Colonic mucosa (tissue), 4 donors: ENCODE measurements around the gene MMP20. TPM values are rescaled to one million over a fixed set of nuclear protein-coding genes. Genes with fewer than 3 reads are reported as not detected.

Source experiments
- DNase-seq: peaks from one replicate; pipeline ENCODE4 v3.0.0-alpha.2; 2020
- H3K27ac ChIP-seq: fragments of 200-600 bp; one replicate; pipeline ENCODE4 v1.8.0; 2021
- H3K27me3 ChIP-seq: fragments of 200-600 bp; one replicate; pipeline ENCODE4 v1.8.0; 2021
- H3K36me3 ChIP-seq: fragments of 200-600 bp; one replicate; pipeline ENCODE4 v1.8.0; 2021
- H3K4me1 ChIP-seq: fragments of 200-600 bp; one replicate; pipeline ENCODE4 v1.8.0; 2021; ENCODE audit warnings: mild to moderate bottlenecking
- H3K4me3 ChIP-seq: fragments of 200-600 bp; one replicate; pipeline ENCODE4 v1.8.0; 2021
- H3K9ac ChIP-seq, 2 donors: one replicate each; pipeline ENCODE4 v1.7.0; 2013; ENCODE audit warnings: control low read depth in 2 of 2, low read depth in 2 of 2, low read length in 2 of 2
- H3K9me3 ChIP-seq: fragments of 200-600 bp; one replicate; pipeline ENCODE4 v1.8.0; 2021
- intact Hi-C: fragments of 100-400 bp; cut with DNase I; formaldehyde crosslinking; loops from one replicate; pipeline ENCODE4 v1.14.1; 2022
- total RNA-seq, 2 donors: library from RNA; stranded (reverse); fragmentation: NEBNext Ultra II Directional in 1 of 2; extraction: Animal tissue kit (Norgen Biotek cat#: 25700) in 1 of 2; gene quantifications; one replicate each; pipeline ENCODE4 v1.2.1, GENCODE V29; 2021
- TF ChIP-seq, protein P1 (sequence below): fragments of 200-600 bp; IDR thresholded peaks from one replicate; pipeline ENCODE4 v1.8.0; 2022; ENCODE audit warnings: antibody characterized with exemption, mild to moderate bottlenecking
- donor health status: healthy.
- donor health status: DM: no; HTN: no; CAD: no.
- donor health status: DM: no; HTN: no; CAD: no.

Gene MMP20
- total RNA-seq, 2 donors from 2014 or later: not detected

DNA sequence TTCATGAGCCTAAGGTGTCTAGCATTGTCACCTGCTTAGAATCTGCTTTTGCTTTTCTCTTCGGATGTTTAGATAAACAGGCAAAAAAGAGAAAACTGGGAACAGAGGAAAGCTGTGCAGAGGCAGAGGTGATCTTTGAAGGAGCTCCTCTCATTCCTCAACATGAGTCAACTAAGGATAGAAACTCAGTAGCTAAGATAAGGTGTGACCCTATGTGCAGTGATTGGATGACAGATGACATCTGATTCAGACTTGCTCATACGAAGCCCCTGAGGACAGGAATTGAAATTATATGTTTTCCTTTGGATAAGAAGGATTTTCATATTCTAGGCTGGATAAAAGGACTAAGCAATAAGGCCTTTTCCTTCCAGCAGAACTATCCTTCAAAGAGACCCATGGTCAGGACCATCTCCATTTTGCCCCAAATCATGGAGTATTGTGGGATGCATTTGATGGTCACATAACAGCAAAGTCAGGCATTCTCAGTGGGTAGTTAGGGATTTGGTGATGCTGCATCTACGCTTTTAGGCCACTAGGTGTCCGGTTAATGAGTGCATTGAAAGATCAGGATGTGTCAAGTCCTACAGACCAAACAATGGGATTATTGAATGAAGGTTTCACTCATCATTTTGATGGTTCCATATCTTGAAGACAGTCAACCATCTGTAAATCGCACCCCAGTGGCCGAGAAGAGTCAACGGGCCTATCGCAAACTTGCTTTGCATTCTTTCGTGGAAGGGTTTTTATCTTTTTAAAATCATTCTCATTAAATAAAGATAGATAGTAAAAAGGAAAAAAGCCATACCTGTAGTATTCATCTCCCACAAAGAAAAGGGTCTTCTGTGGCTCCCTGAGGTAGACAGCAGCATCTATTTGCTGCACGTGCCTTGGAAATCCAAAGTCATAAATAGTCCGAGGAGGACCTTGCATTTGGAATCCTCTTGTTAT is 32.2 kb downstream of the MMP20 start:
- intact Hi-C loops: loop anchor here (10.0 kb wide), 1 partner anchor 72 kb away; no protein-coding TSS in a partner anchor
- no peak overlapping the region for H3K27ac ChIP-seq
- H3K9ac ChIP-seq: no peak overlapping the region
- no peak for DNase-seq
- H3K4me1 ChIP-seq: no peaks in the 10 kb centered on the region
- TF ChIP-seq, protein P1, sequence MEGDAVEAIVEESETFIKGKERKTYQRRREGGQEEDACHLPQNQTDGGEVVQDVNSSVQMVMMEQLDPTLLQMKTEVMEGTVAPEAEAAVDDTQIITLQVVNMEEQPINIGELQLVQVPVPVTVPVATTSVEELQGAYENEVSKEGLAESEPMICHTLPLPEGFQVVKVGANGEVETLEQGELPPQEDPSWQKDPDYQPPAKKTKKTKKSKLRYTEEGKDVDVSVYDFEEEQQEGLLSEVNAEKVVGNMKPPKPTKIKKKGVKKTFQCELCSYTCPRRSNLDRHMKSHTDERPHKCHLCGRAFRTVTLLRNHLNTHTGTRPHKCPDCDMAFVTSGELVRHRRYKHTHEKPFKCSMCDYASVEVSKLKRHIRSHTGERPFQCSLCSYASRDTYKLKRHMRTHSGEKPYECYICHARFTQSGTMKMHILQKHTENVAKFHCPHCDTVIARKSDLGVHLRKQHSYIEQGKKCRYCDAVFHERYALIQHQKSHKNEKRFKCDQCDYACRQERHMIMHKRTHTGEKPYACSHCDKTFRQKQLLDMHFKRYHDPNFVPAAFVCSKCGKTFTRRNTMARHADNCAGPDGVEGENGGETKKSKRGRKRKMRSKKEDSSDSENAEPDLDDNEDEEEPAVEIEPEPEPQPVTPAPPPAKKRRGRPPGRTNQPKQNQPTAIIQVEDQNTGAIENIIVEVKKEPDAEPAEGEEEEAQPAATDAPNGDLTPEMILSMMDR: peak; percentile 66
- H3K9me3 ChIP-seq: no peaks in the 10 kb centered on the region
- no peaks in the 10 kb centered on the region for H3K36me3 ChIP-seq
- no peaks in the 10 kb centered on the region for H3K27me3 ChIP-seq
- no peak overlapping the region for H3K4me3 ChIP-seq

DNA sequence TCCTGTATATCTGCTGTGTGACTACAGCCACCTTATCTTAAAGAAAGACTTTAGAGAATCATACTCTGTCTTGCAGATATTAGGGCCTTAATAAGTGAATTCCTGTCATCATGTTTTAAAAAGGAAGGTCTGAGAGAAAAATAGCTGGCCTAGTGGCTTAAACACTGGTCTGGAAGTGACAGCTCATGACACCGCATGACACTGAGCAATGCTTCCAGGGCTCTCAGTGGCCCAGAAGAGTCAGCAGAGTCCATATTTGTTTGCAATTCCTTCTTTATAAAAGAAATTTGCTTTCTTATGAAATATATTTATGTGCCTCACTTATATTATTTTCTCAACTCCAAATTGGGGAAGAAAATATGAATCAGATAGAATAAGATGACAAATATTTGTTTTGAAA is 33.0 kb downstream of the MMP20 start:
- H3K4me3 ChIP-seq: no peak overlapping the region
- H3K27me3 ChIP-seq: no peaks in the 10 kb centered on the region
- TF ChIP-seq, protein P1: no peak
- no peak overlapping the region for H3K27ac ChIP-seq
- no peak for DNase-seq
- H3K36me3 ChIP-seq: no peaks in the 10 kb centered on the region
- H3K9me3 ChIP-seq: no peaks in the 10 kb centered on the region
- no peaks in the 10 kb centered on the region for H3K4me1 ChIP-seq
- intact Hi-C loops: loop anchor here (10.0 kb wide), 1 partner anchor 73 kb away; no protein-coding TSS in a partner anchor
- H3K9ac ChIP-seq: no peak overlapping the region

DNA sequence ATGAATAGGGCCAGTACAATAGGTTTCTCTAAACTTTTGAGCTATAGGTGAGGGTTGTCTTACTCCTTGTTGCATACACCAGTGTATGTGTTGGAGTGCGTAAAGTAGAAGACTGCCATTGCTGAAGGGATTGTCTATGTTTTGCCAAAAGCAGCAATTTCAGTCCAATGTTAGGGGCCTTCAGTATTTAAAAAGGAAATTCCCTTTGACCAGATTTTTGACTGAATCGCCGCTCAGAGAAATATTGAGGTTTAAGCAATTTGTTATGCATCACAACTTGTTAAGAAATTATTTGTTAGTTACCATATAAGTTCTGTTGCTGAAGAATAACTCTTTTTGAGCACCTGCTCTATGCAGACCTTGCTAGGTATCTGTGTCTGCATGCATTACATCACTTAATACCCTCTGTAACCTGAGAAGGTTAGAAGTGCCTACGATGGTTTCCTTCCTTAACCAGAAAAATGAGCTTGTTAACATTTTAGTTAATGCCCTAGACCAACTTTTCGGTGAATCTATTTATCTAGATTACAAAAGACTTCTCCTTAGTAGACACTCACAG is 33.9 kb downstream of the MMP20 start:
- no peak overlapping the region for H3K4me3 ChIP-seq

DNA sequence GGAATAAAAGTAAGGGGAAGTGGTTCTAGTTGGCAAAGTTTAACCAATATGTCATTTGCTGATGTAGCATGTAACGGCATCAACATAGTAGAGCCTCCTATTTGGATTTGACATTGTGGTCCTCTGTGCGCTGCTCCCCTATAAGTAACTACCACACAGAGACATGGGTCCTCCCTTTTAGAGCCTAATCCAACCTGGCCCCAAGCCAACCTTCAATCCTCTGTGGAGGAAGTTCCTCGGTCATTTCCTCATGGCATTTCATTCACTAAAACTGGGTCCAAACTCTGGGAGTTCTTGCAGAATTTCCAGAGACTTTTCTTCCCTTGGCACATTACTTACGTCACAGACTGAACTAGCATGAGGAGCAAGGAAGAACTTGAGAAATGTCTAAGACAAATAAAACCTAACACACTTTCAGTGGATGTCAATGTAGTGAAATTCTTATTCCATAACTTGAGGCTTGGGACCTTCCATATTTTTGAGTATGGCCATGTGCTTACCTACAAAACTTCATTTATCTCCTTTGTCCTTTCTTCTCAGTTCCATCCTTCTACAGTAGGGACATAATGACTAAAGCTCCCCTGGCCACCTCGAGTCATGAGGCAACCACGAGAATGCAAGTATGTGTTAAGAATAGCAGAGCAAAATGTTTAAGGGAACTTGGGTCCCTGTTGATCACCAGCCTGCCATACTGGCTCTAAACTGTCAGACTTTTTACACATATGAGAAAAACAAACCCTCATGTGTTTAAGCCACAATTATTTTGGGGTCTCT is 34.7 kb downstream of the MMP20 start:
- Histone ChIP-seq H3K27me3 (no peaks in the 10 kb centered on the region), H3K9ac (no peak overlapping the region), H3K4me3 (no peak overlapping the region), H3K27ac (no peak overlapping the region), H3K9me3 (no peaks in the 10 kb centered on the region), H3K4me1 (no peaks in the 10 kb centered on the region), H3K36me3 (no peaks in the 10 kb centered on the region)
- no peak for DNase-seq
- intact Hi-C loops: loop anchor here (10.0 kb wide), 1 partner anchor 74 kb away; no protein-coding TSS in a partner anchor
- TF ChIP-seq, protein P1: no peak

More for the DNA sequence above, 33.9 kb downstream of the MMP20 start:
- no peak for DNase-seq
- TF ChIP-seq, protein P1: no peak
- Histone ChIP-seq H3K9me3 (no peaks in the 10 kb centered on the region), H3K9ac (no peak overlapping the region), H3K27me3 (no peaks in the 10 kb centered on the region), H3K4me1 (no peaks in the 10 kb centered on the region), H3K27ac (no peak overlapping the region), H3K36me3 (no peaks in the 10 kb centered on the region)
- intact Hi-C loops: loop anchor here (10.0 kb wide), 1 partner anchor 74 kb away; no protein-coding TSS in a partner anchor

DNA sequence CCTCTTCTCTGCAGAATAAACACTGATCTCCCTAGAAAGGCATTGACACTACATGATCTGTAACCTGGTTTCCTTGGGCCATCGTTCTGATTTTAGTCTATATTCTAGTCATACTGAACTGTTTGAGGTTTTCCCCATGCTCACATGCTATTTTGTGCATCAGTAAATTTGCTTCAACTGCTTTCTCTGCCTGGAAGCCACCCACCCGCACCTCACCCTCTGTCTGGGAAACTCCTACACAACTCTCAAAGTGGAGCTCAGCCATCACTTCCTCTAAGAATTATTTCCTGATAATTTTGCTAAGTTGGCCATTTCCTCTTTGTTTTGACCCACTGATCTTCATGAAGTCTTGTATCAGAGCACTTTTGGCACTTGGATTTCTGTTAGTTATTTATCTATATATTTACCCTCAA is 36.1 kb downstream of the MMP20 start:
- H3K4me3 ChIP-seq: no peak overlapping the region
- no peak overlapping the region for H3K27ac ChIP-seq
- H3K36me3 ChIP-seq: no peaks in the 10 kb centered on the region
- TF ChIP-seq, protein P1: no peak
- H3K9ac ChIP-seq: no peak overlapping the region
- intact Hi-C loops: no loop called here
- DNase-seq: no peak
- H3K9me3 ChIP-seq: no peaks in the 10 kb centered on the region
- no peaks in the 10 kb centered on the region for H3K4me1 ChIP-seq
- H3K27me3 ChIP-seq: no peaks in the 10 kb centered on the region
